ENCODE data around the gene SFI1. TPM values are rescaled to one million over a fixed set of nuclear protein-coding genes. Genes with fewer than 3 reads are reported as not detected.
"Not testable (repeated sequence)": the region's sequence is repeated elsewhere in the genome, so short reads cannot be mapped to it uniquely, and the experiment has no call there.

Gene SFI1
- total RNA-seq, 6 donors from 2014 or later = 21.0 to 166 (median 51.7) TPM

DNA sequence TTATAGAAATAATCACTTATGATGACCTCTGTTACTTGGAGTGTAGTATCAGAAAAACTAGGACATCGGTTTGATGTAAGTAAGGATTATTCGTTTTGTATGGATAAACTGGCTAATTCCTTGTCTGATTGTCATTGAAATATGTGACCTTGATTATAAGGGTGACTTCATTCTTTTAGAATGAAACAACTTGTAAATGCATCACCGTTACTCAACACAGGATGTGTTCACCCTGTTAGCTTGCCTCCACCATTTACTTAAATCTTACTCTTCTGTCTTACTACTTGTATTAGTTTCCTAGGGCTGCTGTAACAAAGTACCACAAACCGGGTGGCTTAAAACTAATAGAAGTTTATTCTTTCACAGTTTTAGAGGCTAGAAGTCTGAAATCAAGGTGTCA is 7.9 kb downstream of the SFI1 start:
- ATAC-seq (ENCODE audit: low FRiP score in 2 of 2) (no peak), DNase-seq (no peak)
- Histone ChIP-seq H3K27me3 (no peaks in the 10 kb centered on the region), H3K9me3 (no peaks in the 10 kb centered on the region), H3K4me3 (no peak overlapping the region), H3K36me3 (peaks cover 0 to 2% (median 0%) of the 10 kb centered on the region in 4 donors), H3K4me1 (no peaks in the 10 kb centered on the region), H3K27ac (no peak overlapping the region)
- 82 to 93% methylated on average over 4 of the region's 4 CpGs for WGBS, 2 donors
- TF ChIP-seq POLR2AphosphoS5 (IDR thresholded peaks at IDR 0.05) = no peak
- no peak for TF ChIP-seq CTCF (IDR thresholded peaks at IDR 0.05)
- TF ChIP-seq EP300 (IDR thresholded peaks at IDR 0.05) = no peak
- TF ChIP-seq POLR2A (IDR thresholded peaks at IDR 0.05) = no peak

- H3K4me1 ChIP-seq; H3K9me3 ChIP-seq; H3K27ac ChIP-seq; H3K36me3 ChIP-seq; H3K4me3 ChIP-seq; H3K27me3 ChIP-seq; ATAC-seq (ENCODE audit: low FRiP score in 2 of 2); DNase-seq: not testable (repeated sequence)
These were observed 11.2 kb downstream of the SFI1 start for GRCh38 chr22:31507517-31507916.

- 93 to 96% methylated on average over 4 of the region's 4 CpGs for WGBS, 2 donors
- Histone ChIP-seq H3K27ac (no peak overlapping the region), H3K4me1 (no peaks in the 10 kb centered on the region), H3K27me3 (no peaks in the 10 kb centered on the region), H3K9me3 (no peaks in the 10 kb centered on the region), H3K4me3 (no peak overlapping the region), H3K36me3 (peaks cover 0 to 2% (median 0%) of the 10 kb centered on the region in 4 donors)
- ATAC-seq (ENCODE audit: low FRiP score in 2 of 2) (no peak), DNase-seq (no peak)
- TF ChIP-seq EP300 (IDR thresholded peaks at IDR 0.05) (no peak), POLR2AphosphoS5 (IDR thresholded peaks at IDR 0.05) (no peak), POLR2A (IDR thresholded peaks at IDR 0.05) (no peak), CTCF (IDR thresholded peaks at IDR 0.05) (no peak)
These were observed 12.2 kb downstream of the SFI1 start for GRCh38 chr22:31508536-31508935.

DNA sequence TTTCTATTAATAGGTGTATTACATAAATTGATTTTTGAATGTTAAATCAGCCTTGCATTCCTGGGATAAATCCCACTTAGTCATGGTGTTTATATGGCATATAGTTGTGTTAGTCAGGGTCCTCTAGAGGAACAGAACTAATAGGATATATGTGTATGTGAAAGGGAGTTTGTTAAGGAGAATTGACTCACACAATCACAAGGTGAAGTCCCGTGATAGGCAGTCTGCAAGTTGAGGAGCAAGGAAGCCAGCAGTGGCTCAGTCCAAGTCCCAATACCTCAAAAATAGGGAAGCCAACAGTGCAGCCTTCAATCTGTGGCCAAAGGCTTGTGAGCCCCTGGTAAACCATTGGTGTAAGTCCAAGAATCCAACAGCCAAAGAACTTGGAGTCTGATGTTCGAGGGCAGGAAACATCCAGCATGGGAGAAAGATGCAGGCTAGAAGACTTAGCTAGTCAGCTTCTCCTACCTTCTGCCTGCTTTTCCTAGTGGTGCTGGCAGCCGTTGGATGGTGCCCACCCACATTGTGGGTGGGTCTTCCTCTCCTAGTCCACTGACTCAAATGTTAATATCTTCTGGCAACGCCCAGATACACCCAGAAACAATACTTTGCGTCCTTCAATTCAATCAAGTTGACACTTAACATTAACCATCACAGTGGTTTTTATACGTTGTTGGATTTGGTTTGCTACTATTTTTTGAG is 12.9 kb downstream of the SFI1 start:
- TF ChIP-seq POLR2AphosphoS5 (IDR thresholded peaks at IDR 0.05) (no peak), POLR2A (IDR thresholded peaks at IDR 0.05) (no peak), EP300 (IDR thresholded peaks at IDR 0.05) (no peak), CTCF (IDR thresholded peaks at IDR 0.05) (no peak)
- Histone ChIP-seq H3K9me3 (no peaks in the 10 kb centered on the region), H3K27ac (peak overlapping the region in 1 of 4 donors; percentile 35), H3K36me3 (peaks cover 0 to 2% (median 0%) of the 10 kb centered on the region in 4 donors), H3K4me3 (no peak overlapping the region), H3K4me1 (no peaks in the 10 kb centered on the region), H3K27me3 (no peaks in the 10 kb centered on the region)
- 71 to 79% methylated on average over 6 of the region's 6 CpGs for WGBS, 2 donors
- DNase-seq (no peak), ATAC-seq (ENCODE audit: low FRiP score in 2 of 2) (no peak)

- no peak overlapping the region for H3K4me3 ChIP-seq
- H3K4me1 ChIP-seq = no peaks in the 10 kb centered on the region
- DNase-seq (no peak), ATAC-seq (ENCODE audit: low FRiP score in 2 of 2) (no peak)
- no peaks in the 10 kb centered on the region for H3K27me3 ChIP-seq
- H3K27ac ChIP-seq = no peak overlapping the region
- no peak for TF ChIP-seq POLR2AphosphoS5 (IDR thresholded peaks at IDR 0.05)
- TF ChIP-seq CTCF (IDR thresholded peaks at IDR 0.05) = no peak
- TF ChIP-seq EP300 (IDR thresholded peaks at IDR 0.05) = no peak
- TF ChIP-seq POLR2A (IDR thresholded peaks at IDR 0.05) = no peak
- WGBS, 2 donors = 81 to 90% methylated on average over 4 of the region's 4 CpGs
- no peaks in the 10 kb centered on the region for H3K9me3 ChIP-seq
- no peaks in the 10 kb centered on the region for H3K36me3 ChIP-seq
These were observed 23.7 kb downstream of the SFI1 start for GRCh38 chr22:31520051-31520450.

GRCh38 chr22:31524132-31524531 is 27.8 kb downstream of the SFI1 start:
- not testable (repeated sequence) for ATAC-seq (ENCODE audit: low FRiP score in 2 of 2); DNase-seq; H3K9me3 ChIP-seq; H3K27me3 ChIP-seq; H3K36me3 ChIP-seq; H3K4me3 ChIP-seq; H3K27ac ChIP-seq; H3K4me1 ChIP-seq
- 89 to 95% methylated on average over 5 of the region's 5 CpGs for WGBS, 2 donors
